Measurements from ENCODE around the gene MAGEB17.
"Not testable (repeated sequence)": the region's sequence is repeated elsewhere in the genome, so short reads cannot be mapped to it uniquely, and the experiment has no call there.

MAGEB17 gene

GRCh38 chrX:16171944-16172343, 4.7 kb downstream of the MAGEB17 start:
- DNase-seq (ENCODE audit: low spot score): no peak
- no peak for TF ChIP-seq CTCF (IDR thresholded peaks at IDR 0.05)
- no peak overlapping the region for H3K27ac ChIP-seq
- H3K4me3 ChIP-seq: no peak overlapping the region

- Histone ChIP-seq H3K27ac (no peak overlapping the region), H3K4me3 (no peak overlapping the region)
- DNase-seq (ENCODE audit: low spot score): no peak
- no peak for TF ChIP-seq CTCF (IDR thresholded peaks at IDR 0.05)
Observed at GRCh38 chrX:16172391-16172790, 5.1 kb downstream of the MAGEB17 start.

- no peak for TF ChIP-seq CTCF (IDR thresholded peaks at IDR 0.05)
- no peak overlapping the region for H3K4me3 ChIP-seq
- no peak for DNase-seq (ENCODE audit: low spot score)
Observed at GRCh38 chrX:16175329-16176061, 8.2 kb downstream of the MAGEB17 start.

GRCh38 chrX:16177260-16177659, 10.0 kb downstream of the MAGEB17 start:
- no peak for TF ChIP-seq CTCF (IDR thresholded peaks at IDR 0.05)
- Histone ChIP-seq H3K4me3 (no peak overlapping the region), H3K27ac (no peak overlapping the region)
- DNase-seq (ENCODE audit: low spot score): no peak

More at GRCh38 chrX:16175329-16176061, 8.2 kb downstream of the MAGEB17 start:
- no peak overlapping the region for H3K27ac ChIP-seq

- DNase-seq (ENCODE audit: low spot score); H3K27ac ChIP-seq; H3K4me3 ChIP-seq: not testable (repeated sequence)
Observed at GRCh38 chrX:16183843-16184242, 16.6 kb downstream of the MAGEB17 start.

- TF ChIP-seq CTCF (IDR thresholded peaks at IDR 0.05): no peak
- Histone ChIP-seq H3K27ac (no peak overlapping the region), H3K4me3 (no peak overlapping the region)
- no peak for DNase-seq (ENCODE audit: low spot score)
Observed at GRCh38 chrX:16185725-16186136, 18.4 kb downstream of the MAGEB17 start.

- DNase-seq (ENCODE audit: low spot score): no peak
- Histone ChIP-seq H3K27ac (no peak overlapping the region), H3K4me3 (no peak overlapping the region)
- TF ChIP-seq CTCF (IDR thresholded peaks at IDR 0.05): no peak
Observed at GRCh38 chrX:16186380-16187007, 19.2 kb downstream of the MAGEB17 start.
